OCI-LY1 (cell line): ENCODE measurements around the gene FLRT3.

Experiments used
- H2AFZ ChIP-seq: fragments of 200-600 bp; sonication (generic), shearing (Covaris generic); 2 replicates; pipeline ENCODE4 v1.6.0; 2014; ENCODE audit warnings: antibody characterized with exemption, mild to moderate bottlenecking, low read length
- H3F3A ChIP-seq: fragments of 200-600 bp; sonication (generic), shearing (Covaris generic); 2 replicates; pipeline ENCODE4 v1.6.0; 2014; ENCODE audit warnings: mild to moderate bottlenecking, antibody characterized with exemption, low read length, moderate library complexity; ENCODE audit not compliant: insufficient read depth
- H3K27ac ChIP-seq: fragments of 200-600 bp; sonication (generic); 2 replicates; pipeline ENCODE4 v1.5.1; 2014; ENCODE audit warnings: low read length, mixed run types, mild to moderate bottlenecking, low read depth; ENCODE audit not compliant: poor library complexity, severe bottlenecking
- H3K27me3 ChIP-seq: fragments of 200-600 bp; sonication (generic); 2 replicates; pipeline ENCODE4 v1.6.0; 2014; ENCODE audit warnings: antibody characterized with exemption, mild to moderate bottlenecking, low read length, moderate library complexity; ENCODE audit not compliant: insufficient read depth
- H3K36me3 ChIP-seq: fragments of 200-600 bp; sonication (generic); 2 replicates; pipeline ENCODE4 v1.6.1; 2014; ENCODE audit warnings: mild to moderate bottlenecking, antibody characterized with exemption, low read length, moderate library complexity, mixed read lengths; ENCODE audit not compliant: insufficient read depth
- H3K4me1 ChIP-seq: fragments of 200-600 bp; sonication (generic); 2 replicates; pipeline ENCODE4 v1.5.1; 2014; ENCODE audit warnings: mild to moderate bottlenecking, low read length, moderate library complexity; ENCODE audit not compliant: insufficient read depth, severe bottlenecking
- H3K4me2 ChIP-seq: fragments of 200-600 bp; sonication (generic), shearing (Covaris generic); 2 replicates; pipeline ENCODE4 v1.6.1; 2014; ENCODE audit warnings: low read length
- H3K4me3 ChIP-seq: fragments of 200-600 bp; sonication (generic); 2 replicates; pipeline ENCODE4 v1.5.1; 2014; ENCODE audit warnings: low read length, low read depth, mild to moderate bottlenecking, mixed read lengths; ENCODE audit not compliant: poor library complexity, severe bottlenecking
- H3K79me2 ChIP-seq: fragments of 200-600 bp; shearing (Covaris generic); 2 replicates; pipeline ENCODE4 v1.6.1; 2016; ENCODE audit warnings: mixed run types, low read length, mixed read lengths; ENCODE audit not compliant: insufficient read depth
- H3K9ac ChIP-seq: fragments of 200-600 bp; sonication (generic), shearing (Covaris generic); 2 replicates; pipeline ENCODE4 v1.6.1; 2014; ENCODE audit warnings: mild to moderate bottlenecking, low read length, mixed read lengths
- H3K9me2 ChIP-seq: fragments of 200-600 bp; sonication (generic), shearing (Covaris generic); 2 replicates; pipeline ENCODE4 v1.6.1; 2014; ENCODE audit warnings: low read depth, mild to moderate bottlenecking, low read length, mixed read lengths
- H3K9me3 ChIP-seq: fragments of 200-600 bp; shearing (Covaris generic); 2 replicates; pipeline ENCODE4 v1.6.1; 2014; ENCODE audit warnings: low read length, mixed read lengths
- H4K20me1 ChIP-seq: fragments of 200-600 bp; sonication (generic), shearing (Covaris generic); 2 replicates; pipeline ENCODE4 v1.6.0; 2016; ENCODE audit warnings: mild to moderate bottlenecking, low read length; ENCODE audit not compliant: insufficient read depth
- CTCF ChIP-seq: fragments of 200-600 bp; sonication (generic), shearing (Covaris generic); IDR thresholded peaks from 2 replicates; pipeline ENCODE4 v1.5.1; 2017; ENCODE audit warnings: mild to moderate bottlenecking, antibody characterized with exemption, low read length, moderate library complexity, mixed read lengths
- EZH2 ChIP-seq: fragments of 200-600 bp; sonication (generic), shearing (Covaris generic); IDR thresholded peaks from 2 replicates; pipeline ENCODE4 v1.8.0; 2017; ENCODE audit warnings: borderline replicate concordance, mixed run types, mild to moderate bottlenecking, antibody characterized with exemption, low read length, moderate library complexity, mixed read lengths

The FLRT3 gene

GRCh38 chr20:14360416-14360815, 23.0 kb upstream of the FLRT3 start:
- no peak for TF ChIP-seq CTCF
- no peak for TF ChIP-seq EZH2
- H2AFZ ChIP-seq, result no peak overlapping the region
- H3K9ac ChIP-seq, result no peak overlapping the region
- H3K4me1 ChIP-seq, result no peaks in the 10 kb centered on the region
- H3K27ac ChIP-seq, result no peak overlapping the region
- no peaks in the 10 kb centered on the region for H3K9me3 ChIP-seq
- H3K27me3 ChIP-seq, result no peaks in the 10 kb centered on the region
- H3F3A ChIP-seq, result no peaks in the 10 kb centered on the region
- no peaks in the 10 kb centered on the region for H3K36me3 ChIP-seq
- H3K4me2 ChIP-seq, result no peak overlapping the region
- H4K20me1 ChIP-seq, result no peaks in the 10 kb centered on the region
- no peaks in the 10 kb centered on the region for H3K79me2 ChIP-seq
- H3K4me3 ChIP-seq, result no peak overlapping the region
- H3K9me2 ChIP-seq, result no peaks in the 10 kb centered on the region

- Histone ChIP-seq H3K9me2 (no peaks in the 10 kb centered on the region), H3K4me1 (no peaks in the 10 kb centered on the region), H3K9me3 (no peaks in the 10 kb centered on the region), H3K36me3 (no peaks in the 10 kb centered on the region), H3K79me2 (no peaks in the 10 kb centered on the region), H3K27me3 (no peaks in the 10 kb centered on the region), H3F3A (no peaks in the 10 kb centered on the region), H3K27ac (no peak overlapping the region), H3K4me3 (no peak overlapping the region), H4K20me1 (no peaks in the 10 kb centered on the region), H3K9ac (no peak overlapping the region), H3K4me2 (no peak overlapping the region), H2AFZ (no peak overlapping the region)
- TF ChIP-seq CTCF, result no peak
- TF ChIP-seq EZH2, result no peak
Observed at GRCh38 chr20:14355791-14356190, 18.4 kb upstream of the FLRT3 start.

- no peak overlapping the region for H2AFZ ChIP-seq
- H3K9me2 ChIP-seq, result no peaks in the 10 kb centered on the region
- H3K27ac ChIP-seq, result no peak overlapping the region
- H4K20me1 ChIP-seq, result no peaks in the 10 kb centered on the region
- no peak overlapping the region for H3K4me2 ChIP-seq
- no peak overlapping the region for H3K4me3 ChIP-seq
- H3F3A ChIP-seq, result no peaks in the 10 kb centered on the region
- H3K9me3 ChIP-seq, result no peaks in the 10 kb centered on the region
- H3K36me3 ChIP-seq, result no peaks in the 10 kb centered on the region
- H3K27me3 ChIP-seq, result no peaks in the 10 kb centered on the region
- TF ChIP-seq CTCF, result no peak
- H3K79me2 ChIP-seq, result no peaks in the 10 kb centered on the region
- H3K9ac ChIP-seq, result no peak overlapping the region
- no peaks in the 10 kb centered on the region for H3K4me1 ChIP-seq
Observed at GRCh38 chr20:14344746-14345145, 7.3 kb upstream of the FLRT3 start.
